ENCODE measurements around the gene FOLR3. TPM values are rescaled to one million over a fixed set of nuclear protein-coding genes. Genes with fewer than 3 reads are reported as not detected.
"Not testable (repeated sequence)": the region's sequence is repeated elsewhere in the genome, so short reads cannot be mapped to it uniquely, and the experiment has no call there.

FOLR3 gene
- total and polyA plus RNA-seq, 8 donors: 0.40 TPM; not detected in 7

- Histone ChIP-seq H3K36me3 (no peaks in the 10 kb centered on the region), H3K4me3 (no peak overlapping the region), H3K9me3 (no peaks in the 10 kb centered on the region), H3K27ac (no peak overlapping the region), H3K4me1 (no peaks in the 10 kb centered on the region), H3K27me3 (no peaks in the 10 kb centered on the region)
- no peak for TF ChIP-seq CTCF (IDR thresholded peaks at IDR 0.05)
- DNase-seq (no peak), FAIRE-seq (no peak), ATAC-seq (no peak)
- WGBS, 2 donors: 86 to 88% methylated on average over 11 of the region's 11 CpGs
- intact Hi-C loops (cut with DNase I): no loop called here
These were observed 4.0 kb downstream of the FOLR3 start for GRCh38 chr11:72139500-72139899.

GRCh38 chr11:72140661-72141060 lies 5.1 kb downstream of the FOLR3 start:
- DNase-seq: no peak
- no peak for TF ChIP-seq CTCF (IDR thresholded peaks at IDR 0.05)
- ATAC-seq: no peak
- H3K27me3 ChIP-seq: no peaks in the 10 kb centered on the region
- no peak for FAIRE-seq
- H3K4me3 ChIP-seq: no peak overlapping the region
- no peaks in the 10 kb centered on the region for H3K4me1 ChIP-seq
- H3K27ac ChIP-seq: no peak overlapping the region
- no peaks in the 10 kb centered on the region for H3K36me3 ChIP-seq
- intact Hi-C loops (cut with DNase I): no loop called here
- H3K9me3 ChIP-seq: no peaks in the 10 kb centered on the region
- 80 to 84% methylated on average over 2 of the region's 2 CpGs for WGBS, 2 donors

- Histone ChIP-seq H3K4me1 (no peaks in the 10 kb centered on the region), H3K36me3 (no peaks in the 10 kb centered on the region), H3K4me3 (no peak overlapping the region), H3K9me3 (no peaks in the 10 kb centered on the region), H3K27ac (no peak overlapping the region), H3K27me3 (no peaks in the 10 kb centered on the region)
- FAIRE-seq (no peak), ATAC-seq (no peak), DNase-seq (no peak)
- TF ChIP-seq CTCF (IDR thresholded peaks at IDR 0.05): no peak
- intact Hi-C loops (cut with DNase I): no loop called here
- WGBS, 2 donors: 57 to 66% methylated on average over 3 of the region's 3 CpGs
These were observed 5.5 kb downstream of the FOLR3 start for GRCh38 chr11:72141066-72141465.

- H3K4me3 ChIP-seq; H3K4me1 ChIP-seq; ATAC-seq; FAIRE-seq; H3K36me3 ChIP-seq; intact Hi-C loops (cut with DNase I); DNase-seq; H3K27me3 ChIP-seq; H3K9me3 ChIP-seq; H3K27ac ChIP-seq: not testable (repeated sequence)
- 26 to 38% methylated on average over 1 of the region's 1 CpG for WGBS, 2 donors
These were observed 6.6 kb downstream of the FOLR3 start for GRCh38 chr11:72142086-72142485.

GRCh38 chr11:72142543-72142942 lies 7.0 kb downstream of the FOLR3 start:
- DNase-seq; intact Hi-C loops (cut with DNase I); ATAC-seq; H3K27me3 ChIP-seq; H3K9me3 ChIP-seq; H3K27ac ChIP-seq; FAIRE-seq; H3K36me3 ChIP-seq; H3K4me1 ChIP-seq; H3K4me3 ChIP-seq: not testable (repeated sequence)
- 71 to 73% methylated on average over 1 of the region's 1 CpG for WGBS, 2 donors

GRCh38 chr11:72144807-72145565 lies 9.5 kb downstream of the FOLR3 start:
- no peak for DNase-seq
- no peak for ATAC-seq
- FAIRE-seq: no peak

More at GRCh38 chr11:72144807-72145565, 9.5 kb downstream of the FOLR3 start:
- no peaks in the 10 kb centered on the region for H3K36me3 ChIP-seq
- no peaks in the 10 kb centered on the region for H3K4me1 ChIP-seq
- H3K27ac ChIP-seq: no peak overlapping the region
- intact Hi-C loops (cut with DNase I): no loop called here
- no peak overlapping the region for H3K4me3 ChIP-seq
- TF ChIP-seq CTCF (IDR thresholded peaks at IDR 0.05): no peak
- WGBS, 2 donors: 79 to 84% methylated on average over 4 of the region's 4 CpGs
- no peaks in the 10 kb centered on the region for H3K9me3 ChIP-seq
- no peaks in the 10 kb centered on the region for H3K27me3 ChIP-seq
